Nephron (organoid): ENCODE measurements around the gene CDK11A.
A peak's percentile ranks its signal among the peaks of the same experiment; 100 is the strongest.
"Not testable (repeated sequence)": the region's sequence is repeated elsewhere in the genome, so short reads cannot be mapped to it uniquely, and the experiment has no call there.

Experiments
- H3K27ac Mint-ChIP-seq, 3 experiments: 2 replicates each; pipeline ENCODE4 v1.8.0; 2020; ENCODE audit warnings: mixed read lengths in 3 of 3, mild to moderate bottlenecking in 2 of 3, moderate library complexity in 1 of 3
- H3K27me3 Mint-ChIP-seq: 2 replicates; pipeline ENCODE4 v1.8.0; 2021; ENCODE audit warnings: low read depth, mild to moderate bottlenecking, moderate library complexity, mixed read lengths
- H3K36me3 Mint-ChIP-seq: 2 replicates; pipeline ENCODE4 v1.8.0; 2020; ENCODE audit warnings: low read depth, mixed read lengths
- H3K4me1 Mint-ChIP-seq: 2 replicates; pipeline ENCODE4 v1.8.0; 2020; ENCODE audit warnings: mixed read lengths
- H3K4me3 Mint-ChIP-seq, 3 experiments: 2 replicates each; pipeline ENCODE4 v1.8.0; 2020; ENCODE audit warnings: mild to moderate bottlenecking in 3 of 3, mixed read lengths in 3 of 3, moderate library complexity in 2 of 3
- H3K9me3 Mint-ChIP-seq: 2 replicates; pipeline ENCODE4 v1.8.0; 2020; ENCODE audit warnings: mixed read lengths
- TF ChIP-seq, protein P1 (sequence below), 3 experiments: fragments of 200-600 bp; sonication (generic); IDR thresholded peaks; one replicate each; pipeline ENCODE4 v1.5.0; 2021; ENCODE audit warnings: antibody characterized with exemption in 3 of 3; ENCODE audit not compliant: unreplicated experiment in 3 of 3

CDK11A gene

DNA sequence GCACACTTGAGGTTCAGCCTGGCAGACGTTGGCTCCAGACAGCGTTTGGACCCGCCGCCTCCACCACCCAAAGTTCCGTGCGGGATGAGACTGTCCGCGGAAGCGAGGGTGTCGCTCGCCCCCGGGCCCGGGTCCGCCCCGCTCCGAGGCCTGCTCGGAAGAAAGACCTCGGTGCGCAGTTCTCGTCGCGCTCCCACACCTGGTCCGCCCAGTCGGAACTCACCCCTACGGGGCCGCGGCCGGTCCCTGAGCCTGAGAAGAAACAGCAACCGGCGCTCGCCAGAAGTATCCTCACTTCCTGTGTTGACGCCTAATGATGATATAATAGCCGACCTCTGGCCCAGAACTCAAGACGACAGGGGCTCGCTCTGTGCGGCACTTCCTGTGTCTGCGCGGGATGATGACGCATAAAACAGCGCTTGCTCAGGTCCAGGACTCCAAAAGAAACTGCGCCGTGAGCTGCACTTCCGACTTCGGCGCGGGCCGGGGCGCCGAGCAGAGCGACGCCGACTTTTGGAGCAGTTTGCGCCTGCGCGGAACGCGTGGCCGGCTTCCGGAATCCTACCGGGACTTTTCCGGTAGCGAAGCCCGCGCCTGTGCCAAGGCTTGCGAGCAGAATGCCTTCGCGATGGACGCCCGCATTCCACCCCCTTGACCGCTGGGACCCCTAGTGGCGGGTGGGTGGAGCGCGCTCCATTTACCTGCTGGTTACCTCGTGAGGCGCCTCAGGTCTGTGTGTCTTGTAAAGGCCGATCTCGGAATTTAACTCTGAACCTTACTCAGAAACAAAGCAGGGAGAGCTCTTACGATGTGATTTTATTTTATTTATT lies at the start of gene CDK11A:
CDK11A (minus strand) TSS at position 323 of the 830 bp plus-strand sequence. CDS start 1,539 bp downstream, outside the sequence.
- H3K36me3 Mint-ChIP-seq: peaks cover 21% of the 10 kb centered on the region
- peak within 1 kb of the TSS; percentile 94 to 97 (median 95) for H3K27ac Mint-ChIP-seq
- H3K4me3 Mint-ChIP-seq: peak within 1 kb of the TSS; percentile 88 to 94 (median 93)
- TF ChIP-seq, protein P1, sequence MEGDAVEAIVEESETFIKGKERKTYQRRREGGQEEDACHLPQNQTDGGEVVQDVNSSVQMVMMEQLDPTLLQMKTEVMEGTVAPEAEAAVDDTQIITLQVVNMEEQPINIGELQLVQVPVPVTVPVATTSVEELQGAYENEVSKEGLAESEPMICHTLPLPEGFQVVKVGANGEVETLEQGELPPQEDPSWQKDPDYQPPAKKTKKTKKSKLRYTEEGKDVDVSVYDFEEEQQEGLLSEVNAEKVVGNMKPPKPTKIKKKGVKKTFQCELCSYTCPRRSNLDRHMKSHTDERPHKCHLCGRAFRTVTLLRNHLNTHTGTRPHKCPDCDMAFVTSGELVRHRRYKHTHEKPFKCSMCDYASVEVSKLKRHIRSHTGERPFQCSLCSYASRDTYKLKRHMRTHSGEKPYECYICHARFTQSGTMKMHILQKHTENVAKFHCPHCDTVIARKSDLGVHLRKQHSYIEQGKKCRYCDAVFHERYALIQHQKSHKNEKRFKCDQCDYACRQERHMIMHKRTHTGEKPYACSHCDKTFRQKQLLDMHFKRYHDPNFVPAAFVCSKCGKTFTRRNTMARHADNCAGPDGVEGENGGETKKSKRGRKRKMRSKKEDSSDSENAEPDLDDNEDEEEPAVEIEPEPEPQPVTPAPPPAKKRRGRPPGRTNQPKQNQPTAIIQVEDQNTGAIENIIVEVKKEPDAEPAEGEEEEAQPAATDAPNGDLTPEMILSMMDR (IDR thresholded peaks at IDR 0.05; ENCODE audit: unreplicated experiment in 3 of 3): peak in 2 of 3 experiments; percentile 31 to 35
- H3K27me3 Mint-ChIP-seq, H3K4me1 Mint-ChIP-seq, H3K9me3 Mint-ChIP-seq: not testable (repeated sequence)

DNA sequence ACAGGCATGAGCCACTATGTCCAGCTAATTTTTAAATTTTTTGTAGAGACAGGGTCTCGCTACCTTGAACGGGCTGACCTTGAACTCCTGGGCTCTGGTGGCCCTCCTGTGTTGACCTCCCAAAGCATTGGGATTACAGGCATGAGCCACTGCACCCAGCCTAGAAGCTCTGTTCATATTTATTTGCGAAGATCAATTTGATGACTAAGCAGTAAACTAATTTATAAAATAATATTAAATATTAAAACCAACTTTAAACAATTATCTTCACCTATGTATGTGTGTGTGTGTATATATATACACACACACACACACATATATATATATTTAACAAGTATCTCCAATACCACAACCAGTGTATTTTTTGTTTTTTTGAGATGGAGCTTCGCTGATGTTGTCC lies 49.7 kb upstream of the CDK11A start:
- Mint-ChIP-seq H3K27ac (no peak overlapping the region), H3K4me3 (no peak overlapping the region), H3K9me3 (peaks cover 14% of the 10 kb centered on the region), H3K36me3 (peaks cover 44% of the 10 kb centered on the region), H3K27me3 (no peaks in the 10 kb centered on the region), H3K4me1 (peaks cover 20% of the 10 kb centered on the region)
- TF ChIP-seq, protein P1 (IDR thresholded peaks at IDR 0.05; ENCODE audit: unreplicated experiment in 3 of 3): no peak

DNA sequence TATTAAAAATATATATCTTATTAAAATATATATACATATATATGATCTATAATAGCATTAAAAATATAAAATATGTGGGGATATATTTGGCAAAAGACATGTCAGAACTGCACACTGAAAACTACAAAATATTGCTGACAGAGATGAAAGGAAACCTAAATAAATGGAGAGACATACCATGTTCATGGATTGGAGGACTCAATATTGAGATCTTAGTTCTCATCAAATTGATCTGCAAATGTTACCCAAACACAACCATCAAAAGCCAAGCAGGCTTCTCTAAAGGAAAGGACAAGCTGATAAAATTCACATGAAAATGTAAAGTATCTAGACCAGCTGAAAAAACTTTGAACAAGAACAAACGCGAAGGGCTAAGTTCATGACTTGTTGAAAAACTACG lies 46.9 kb upstream of the CDK11A start:
- no peak overlapping the region for H3K4me3 Mint-ChIP-seq
- no peaks in the 10 kb centered on the region for H3K27me3 Mint-ChIP-seq
- peaks cover 18% of the 10 kb centered on the region for H3K9me3 Mint-ChIP-seq
- H3K27ac Mint-ChIP-seq: no peak overlapping the region
- H3K36me3 Mint-ChIP-seq: peaks cover 63% of the 10 kb centered on the region
- H3K4me1 Mint-ChIP-seq: peaks cover 10% of the 10 kb centered on the region
- TF ChIP-seq, protein P1 (IDR thresholded peaks at IDR 0.05; ENCODE audit: unreplicated experiment in 3 of 3): no peak

DNA sequence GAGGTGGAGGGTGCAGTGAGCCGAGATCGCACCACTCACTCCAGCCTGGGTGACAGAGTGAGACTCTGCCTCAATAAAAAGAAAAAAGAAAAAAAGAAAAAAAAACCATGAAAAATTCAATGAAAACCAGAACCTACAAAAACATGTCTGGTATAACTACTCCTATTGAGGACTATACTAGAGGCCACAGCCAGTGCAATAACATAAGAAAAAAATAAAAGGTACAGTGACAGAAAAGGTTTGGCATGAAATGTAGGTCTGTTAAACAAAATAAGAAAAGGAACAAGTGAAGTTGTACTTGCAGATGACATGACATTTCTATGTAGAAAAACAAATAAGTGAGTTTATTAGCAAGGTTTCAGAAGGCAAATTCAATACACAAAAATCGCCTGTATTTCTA lies 45.9 kb upstream of the CDK11A start:
- Mint-ChIP-seq H3K36me3 (peaks cover 54% of the 10 kb centered on the region), H3K27me3 (no peaks in the 10 kb centered on the region), H3K9me3 (peaks cover 18% of the 10 kb centered on the region), H3K4me3 (no peak overlapping the region), H3K4me1 (no peaks in the 10 kb centered on the region), H3K27ac (no peak overlapping the region)
- TF ChIP-seq, protein P1 (IDR thresholded peaks at IDR 0.05; ENCODE audit: unreplicated experiment in 3 of 3): no peak

DNA sequence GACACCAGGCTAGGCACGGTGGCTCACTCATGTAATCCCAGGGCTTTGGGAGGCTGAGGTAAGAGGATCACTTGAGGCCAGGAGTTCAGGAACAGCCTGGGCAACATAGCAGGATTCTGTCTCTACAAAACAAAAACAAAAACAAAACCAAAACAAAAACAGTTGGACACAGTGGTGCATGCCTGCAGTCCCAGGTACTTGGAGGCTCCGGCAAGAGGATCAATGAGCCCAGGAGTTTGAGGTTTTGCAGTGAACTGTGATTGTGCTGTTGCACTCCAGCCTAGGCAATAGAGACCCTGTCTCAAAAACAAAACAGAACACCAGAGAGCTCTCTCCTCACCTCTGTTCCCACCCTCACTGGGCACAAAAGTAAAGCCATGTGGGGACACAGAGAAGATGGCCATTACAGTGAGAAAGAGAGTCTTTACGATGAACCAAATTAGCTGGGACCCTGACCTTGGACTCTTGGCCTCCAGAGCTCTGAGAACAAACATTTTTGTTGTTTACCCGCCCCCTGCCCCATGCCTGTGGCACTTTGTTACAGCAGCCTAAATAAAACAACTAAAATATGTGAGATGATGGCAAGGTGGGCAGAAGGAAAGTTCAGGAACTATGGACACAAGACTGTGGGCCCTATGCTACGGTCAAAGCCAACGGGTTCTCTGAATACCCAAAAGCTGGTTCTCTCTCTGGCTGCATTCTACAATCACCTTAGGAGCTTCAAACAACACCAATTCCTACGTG lies 44.3 kb upstream of the CDK11A start:
- no peak overlapping the region for H3K27ac Mint-ChIP-seq
- no peaks in the 10 kb centered on the region for H3K27me3 Mint-ChIP-seq
- no peak overlapping the region for H3K4me3 Mint-ChIP-seq
- peaks cover 66% of the 10 kb centered on the region for H3K36me3 Mint-ChIP-seq
- TF ChIP-seq, protein P1 (IDR thresholded peaks at IDR 0.05; ENCODE audit: unreplicated experiment in 3 of 3): no peak
- H3K4me1 Mint-ChIP-seq: no peaks in the 10 kb centered on the region
- peaks cover 18% of the 10 kb centered on the region for H3K9me3 Mint-ChIP-seq
